Memory B cell (primary cell): ENCODE results near the gene KRT83.

Source experiments
- ATAC-seq: fragments of 150-1000 bp; cut with Tn5 transposase; 2 replicates; pipeline ENCODE4 v1.10.0; 2021; ENCODE audit warnings: low read depth, mild to moderate bottlenecking, moderate library complexity
- DNase-seq, 2 donors: peaks; one replicate each; pipeline ENCODE4 v3.0.0; 2022; ENCODE audit warnings: low spot score in 2 of 2
- H3K27ac Mint-ChIP-seq: one replicate; pipeline ENCODE4 v1.8.0; 2022; ENCODE audit warnings: mild to moderate bottlenecking, moderate library complexity, mixed read lengths
- H3K27me3 Mint-ChIP-seq: one replicate; pipeline ENCODE4 v1.8.0; 2022; ENCODE audit warnings: mixed read lengths
- H3K36me3 Mint-ChIP-seq: one replicate; pipeline ENCODE4 v1.8.0; 2022; ENCODE audit warnings: mild to moderate bottlenecking, mixed read lengths
- H3K4me1 Mint-ChIP-seq: one replicate; pipeline ENCODE4 v1.8.0; 2022; ENCODE audit warnings: mixed read lengths
- H3K4me3 Mint-ChIP-seq: one replicate; pipeline ENCODE4 v1.8.0; 2022; ENCODE audit warnings: mild to moderate bottlenecking, moderate library complexity, mixed read lengths
- H3K9me3 Mint-ChIP-seq: one replicate; pipeline ENCODE4 v1.8.0; 2022; ENCODE audit warnings: mixed read lengths

KRT83 gene

GRCh38 chr12:52320784-52321400, at the start of gene KRT83:
TSS of gene KRT83 (minus strand) at chr12:52321398. CDS start at chr12:52321335, 63 bp downstream.
- Mint-ChIP-seq H3K9me3 (no peaks in the 10 kb centered on the region), H3K4me1 (no peaks in the 10 kb centered on the region), H3K36me3 (no peaks in the 10 kb centered on the region), H3K4me3 (no peak within 1 kb of the TSS), H3K27me3 (peaks cover 25% of the 10 kb centered on the region), H3K27ac (no peak within 1 kb of the TSS)
- no peak for ATAC-seq
- DNase-seq = no peak

GRCh38 chr12:52369809-52370208, 48.6 kb upstream of the KRT83 start:
- ATAC-seq = no peak
- DNase-seq = no peak
- peaks cover 4% of the 10 kb centered on the region for H3K4me1 Mint-ChIP-seq
- no peaks in the 10 kb centered on the region for H3K9me3 Mint-ChIP-seq
- no peak overlapping the region for H3K27ac Mint-ChIP-seq
- no peaks in the 10 kb centered on the region for H3K36me3 Mint-ChIP-seq
- no peak overlapping the region for H3K4me3 Mint-ChIP-seq
- H3K27me3 Mint-ChIP-seq = peaks cover 16% of the 10 kb centered on the region

- Mint-ChIP-seq H3K4me1 (peaks cover 4% of the 10 kb centered on the region), H3K36me3 (no peaks in the 10 kb centered on the region), H3K27me3 (peaks cover 19% of the 10 kb centered on the region)
These were observed 48.0 kb upstream of the KRT83 start for GRCh38 chr12:52369211-52369610.

GRCh38 chr12:52368508-52368907, 47.3 kb upstream of the KRT83 start:
- Mint-ChIP-seq H3K4me3 (no peak overlapping the region), H3K36me3 (no peaks in the 10 kb centered on the region), H3K9me3 (no peaks in the 10 kb centered on the region), H3K27me3 (peaks cover 25% of the 10 kb centered on the region), H3K4me1 (peaks cover 4% of the 10 kb centered on the region), H3K27ac (no peak overlapping the region)
- ATAC-seq (no peak), DNase-seq (no peak)

More at GRCh38 chr12:52369211-52369610, 48.0 kb upstream of the KRT83 start:
- H3K4me3 Mint-ChIP-seq = no peak overlapping the region
- H3K9me3 Mint-ChIP-seq = no peaks in the 10 kb centered on the region
- H3K27ac Mint-ChIP-seq = no peak overlapping the region
- no peak for DNase-seq
- ATAC-seq = no peak

GRCh38 chr12:52367876-52368275, 46.7 kb upstream of the KRT83 start:
- H3K4me3 Mint-ChIP-seq = no peak overlapping the region
- peaks cover 25% of the 10 kb centered on the region for H3K27me3 Mint-ChIP-seq
- ATAC-seq (no peak), DNase-seq (no peak)
- H3K4me1 Mint-ChIP-seq = peaks cover 4% of the 10 kb centered on the region
- H3K9me3 Mint-ChIP-seq = no peaks in the 10 kb centered on the region
- no peak overlapping the region for H3K27ac Mint-ChIP-seq
- H3K36me3 Mint-ChIP-seq = no peaks in the 10 kb centered on the region

- ATAC-seq (no peak), DNase-seq (no peak)
- Mint-ChIP-seq H3K27ac (no peak within 1 kb of the TSS), H3K36me3 (no peaks in the 10 kb centered on the region), H3K4me3 (no peak within 1 kb of the TSS), H3K4me1 (peaks cover 4% of the 10 kb centered on the region), H3K9me3 (no peaks in the 10 kb centered on the region), H3K27me3 (peaks cover 25% of the 10 kb centered on the region)
These were observed 45.7 kb upstream of the KRT83 start, which contains the start of gene KRT85 for GRCh38 chr12:52366738-52367485. TSS of gene KRT85 (minus strand) at chr12:52367481. CDS start at chr12:52367405, 76 bp downstream.

- Mint-ChIP-seq H3K9me3 (no peaks in the 10 kb centered on the region), H3K36me3 (no peaks in the 10 kb centered on the region), H3K27me3 (peaks cover 19% of the 10 kb centered on the region), H3K27ac (no peak overlapping the region), H3K4me3 (no peak overlapping the region), H3K4me1 (peaks cover 4% of the 10 kb centered on the region)
- peak; percentile 37 for ATAC-seq
- DNase-seq = no peak
These were observed 43.8 kb upstream of the KRT83 start for GRCh38 chr12:52364901-52365489.

GRCh38 chr12:52364061-52364460, 42.9 kb upstream of the KRT83 start:
- ATAC-seq = no peak
- peaks cover 9% of the 10 kb centered on the region for H3K4me1 Mint-ChIP-seq
- H3K36me3 Mint-ChIP-seq = no peaks in the 10 kb centered on the region
- no peak overlapping the region for H3K27ac Mint-ChIP-seq
- H3K4me3 Mint-ChIP-seq = no peak overlapping the region
- peaks cover 23% of the 10 kb centered on the region for H3K27me3 Mint-ChIP-seq
- DNase-seq = no peak
- H3K9me3 Mint-ChIP-seq = no peaks in the 10 kb centered on the region

- no peaks in the 10 kb centered on the region for H3K9me3 Mint-ChIP-seq
- H3K4me1 Mint-ChIP-seq = peaks cover 17% of the 10 kb centered on the region
- peaks cover 20% of the 10 kb centered on the region for H3K27me3 Mint-ChIP-seq
- ATAC-seq (no peak), DNase-seq (no peak)
- no peak overlapping the region for H3K27ac Mint-ChIP-seq
- no peak overlapping the region for H3K4me3 Mint-ChIP-seq
- H3K36me3 Mint-ChIP-seq = no peaks in the 10 kb centered on the region
These were observed 42.0 kb upstream of the KRT83 start for GRCh38 chr12:52363111-52363679.

GRCh38 chr12:52362118-52362726, 41.0 kb upstream of the KRT83 start:
- no peak overlapping the region for H3K27ac Mint-ChIP-seq
- H3K9me3 Mint-ChIP-seq = no peaks in the 10 kb centered on the region
- H3K4me3 Mint-ChIP-seq = no peak overlapping the region
- peaks cover 20% of the 10 kb centered on the region for H3K27me3 Mint-ChIP-seq
- DNase-seq = no peak
- H3K36me3 Mint-ChIP-seq = no peaks in the 10 kb centered on the region
- H3K4me1 Mint-ChIP-seq = peaks cover 21% of the 10 kb centered on the region
- ATAC-seq = no peak

GRCh38 chr12:52361553-52361952, 40.4 kb upstream of the KRT83 start:
- Mint-ChIP-seq H3K4me3 (no peak overlapping the region), H3K9me3 (no peaks in the 10 kb centered on the region), H3K36me3 (no peaks in the 10 kb centered on the region), H3K4me1 (peaks cover 21% of the 10 kb centered on the region), H3K27ac (no peak overlapping the region), H3K27me3 (peaks cover 18% of the 10 kb centered on the region)
- DNase-seq (no peak), ATAC-seq (no peak)

GRCh38 chr12:52360663-52361271, 39.6 kb upstream of the KRT83 start:
- peaks cover 21% of the 10 kb centered on the region for H3K4me1 Mint-ChIP-seq
- DNase-seq = no peak
- no peaks in the 10 kb centered on the region for H3K9me3 Mint-ChIP-seq
- H3K27me3 Mint-ChIP-seq = peaks cover 16% of the 10 kb centered on the region
- ATAC-seq = no peak
- no peak overlapping the region for H3K27ac Mint-ChIP-seq
- H3K4me3 Mint-ChIP-seq = no peak overlapping the region
- no peaks in the 10 kb centered on the region for H3K36me3 Mint-ChIP-seq

GRCh38 chr12:52360106-52360662, 39.0 kb upstream of the KRT83 start:
- no peak overlapping the region for H3K4me3 Mint-ChIP-seq
- DNase-seq (no peak), ATAC-seq (no peak)
- H3K36me3 Mint-ChIP-seq = no peaks in the 10 kb centered on the region
- H3K4me1 Mint-ChIP-seq = peaks cover 21% of the 10 kb centered on the region
- no peak overlapping the region for H3K27ac Mint-ChIP-seq
- peaks cover 16% of the 10 kb centered on the region for H3K27me3 Mint-ChIP-seq
- H3K9me3 Mint-ChIP-seq = no peaks in the 10 kb centered on the region
